HG02970 (cell line): Measurements from ENCODE around the gene NAB2.
"Not testable (repeated sequence)": the region's sequence is repeated elsewhere in the genome, so short reads cannot be mapped to it uniquely, and the experiment has no call there.

Experiments used
- ATAC-seq: cut with Tn5 transposase; IDR thresholded peaks from one replicate; pipeline ENCODE4 v1.9.1; 2021; ENCODE audit warnings: mild to moderate bottlenecking, moderate library complexity, moderate number of reproducible peaks; ENCODE audit not compliant: unreplicated experiment, low FRiP score

Gene NAB2

DNA sequence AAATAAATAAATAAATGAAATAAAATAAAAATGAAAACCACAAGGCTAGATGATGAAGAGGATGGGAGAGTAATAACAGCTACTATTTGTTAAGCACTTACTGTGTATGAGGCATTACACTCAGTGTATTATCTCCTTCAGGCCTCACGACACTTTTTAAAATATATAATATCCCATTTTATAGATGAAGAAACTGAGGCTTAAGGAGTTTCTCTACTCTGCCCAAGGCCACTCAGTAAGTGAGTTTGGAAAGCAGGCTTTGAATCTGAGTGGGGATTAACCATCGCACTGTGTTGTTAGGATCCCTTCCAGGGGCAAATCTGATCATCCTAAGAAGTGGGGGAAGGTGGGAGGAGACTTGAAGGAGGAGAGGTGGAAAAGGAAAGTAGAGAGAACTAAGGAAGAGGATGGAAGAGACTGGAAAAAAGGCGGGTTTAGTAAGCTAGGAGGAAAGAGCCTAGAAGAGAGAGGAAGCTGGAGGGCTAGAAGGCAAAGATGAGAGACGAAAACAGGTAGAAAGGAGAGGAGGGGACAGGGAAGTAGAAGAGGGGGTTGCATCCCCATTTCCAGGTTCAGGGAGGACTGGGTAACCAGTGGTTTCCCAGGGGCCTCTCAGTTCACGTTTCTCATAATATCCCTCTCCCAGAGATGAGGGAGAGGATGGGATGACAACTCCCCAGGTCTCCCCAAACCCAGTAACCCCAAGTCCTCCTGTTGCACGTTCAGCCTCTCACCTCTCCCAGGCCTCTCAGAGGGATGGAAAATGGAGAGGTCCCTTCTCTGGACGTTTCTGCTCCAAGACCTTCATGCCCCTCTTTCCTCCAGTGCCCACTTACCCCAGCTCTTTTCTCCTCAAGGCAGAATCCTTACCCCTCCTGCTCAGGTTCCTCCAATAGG lies 20.5 kb downstream of the NAB2 start:
- no peak for ATAC-seq

DNA sequence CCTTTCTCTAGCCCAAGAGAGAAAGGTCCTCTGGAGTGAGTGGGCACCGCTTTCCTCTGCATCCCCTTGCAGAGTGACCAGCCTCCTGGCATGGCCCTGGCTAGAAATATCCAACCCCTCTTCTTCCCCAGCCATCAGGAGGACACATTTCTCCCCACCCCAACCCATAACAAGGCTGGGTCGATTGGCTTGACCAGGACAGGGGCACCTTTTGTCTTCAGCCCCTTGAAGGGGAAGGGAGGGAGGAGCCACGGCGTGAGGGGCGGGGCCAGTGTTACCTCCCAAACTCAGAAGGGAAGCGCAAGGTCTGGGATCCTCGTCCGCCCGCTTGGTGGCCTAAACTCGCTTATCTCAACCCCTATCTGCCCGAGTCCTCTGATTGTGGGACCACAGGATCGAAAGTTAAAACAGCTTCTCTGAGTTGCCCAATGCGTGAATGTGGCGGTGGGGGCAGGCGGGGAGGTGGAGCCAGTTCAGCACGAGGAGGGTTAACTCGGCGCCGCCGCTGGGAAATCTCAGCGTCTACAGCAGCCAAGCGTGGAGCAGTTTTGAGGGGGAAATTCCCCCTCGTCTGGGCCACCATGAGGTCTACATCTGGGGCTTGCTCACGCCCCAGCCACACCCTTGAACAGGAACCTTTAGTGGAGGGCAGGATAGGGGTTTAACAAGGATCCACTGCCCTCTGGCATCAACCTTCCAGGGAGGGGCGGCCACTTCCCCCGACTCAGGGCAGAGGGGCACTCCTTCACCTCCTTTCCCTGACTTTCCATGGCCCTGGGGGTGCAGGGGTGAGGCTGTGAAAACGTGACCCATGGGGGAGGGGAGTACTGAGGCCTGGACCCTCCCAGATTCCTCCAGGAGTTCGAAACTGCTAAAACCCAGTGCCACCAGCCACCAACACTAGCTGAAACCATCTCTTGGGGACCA lies 21.5 kb downstream of the NAB2 start:
- ATAC-seq, result peak; percentile 33

DNA sequence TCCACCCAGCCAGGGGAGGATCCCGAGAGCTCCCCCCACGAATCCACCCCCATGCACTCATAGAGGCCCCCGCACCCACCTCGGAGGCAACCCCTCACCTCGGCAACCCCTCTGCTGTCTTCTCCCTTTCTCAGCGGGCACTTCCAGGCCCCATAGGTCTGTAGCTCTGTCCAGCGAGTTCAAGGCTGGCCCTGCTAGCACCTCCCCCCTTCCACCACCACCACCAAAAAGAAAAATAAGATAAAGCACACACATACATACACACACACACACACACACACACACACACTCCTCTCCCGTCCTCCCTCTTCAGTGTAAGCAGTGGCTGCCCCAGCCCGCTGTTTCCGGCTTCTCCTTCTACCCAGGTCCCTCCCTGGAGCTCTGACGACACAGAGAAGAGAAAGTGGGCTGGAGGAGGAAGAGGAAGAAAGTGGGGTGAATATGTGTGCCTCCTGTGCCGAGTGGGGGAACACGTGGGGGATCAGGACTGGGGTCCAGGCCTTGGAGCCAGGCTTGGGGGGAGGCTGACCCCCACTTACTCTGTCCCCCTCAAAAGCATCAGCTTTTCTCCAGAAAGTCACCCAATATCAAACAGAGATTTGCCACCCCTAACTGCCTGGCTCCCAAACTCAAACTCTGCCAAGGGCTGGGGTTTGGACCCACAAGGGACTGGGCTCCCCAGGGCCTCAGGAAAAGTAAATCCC lies 22.3 kb downstream of the NAB2 start, which contains the start of gene STAT6:
Gene STAT6, minus strand, starts transcription at position 332 of the 704 bp plus-strand sequence. CDS start 3,084 bp downstream, outside the sequence.
- peak; percentile 39 for ATAC-seq

DNA sequence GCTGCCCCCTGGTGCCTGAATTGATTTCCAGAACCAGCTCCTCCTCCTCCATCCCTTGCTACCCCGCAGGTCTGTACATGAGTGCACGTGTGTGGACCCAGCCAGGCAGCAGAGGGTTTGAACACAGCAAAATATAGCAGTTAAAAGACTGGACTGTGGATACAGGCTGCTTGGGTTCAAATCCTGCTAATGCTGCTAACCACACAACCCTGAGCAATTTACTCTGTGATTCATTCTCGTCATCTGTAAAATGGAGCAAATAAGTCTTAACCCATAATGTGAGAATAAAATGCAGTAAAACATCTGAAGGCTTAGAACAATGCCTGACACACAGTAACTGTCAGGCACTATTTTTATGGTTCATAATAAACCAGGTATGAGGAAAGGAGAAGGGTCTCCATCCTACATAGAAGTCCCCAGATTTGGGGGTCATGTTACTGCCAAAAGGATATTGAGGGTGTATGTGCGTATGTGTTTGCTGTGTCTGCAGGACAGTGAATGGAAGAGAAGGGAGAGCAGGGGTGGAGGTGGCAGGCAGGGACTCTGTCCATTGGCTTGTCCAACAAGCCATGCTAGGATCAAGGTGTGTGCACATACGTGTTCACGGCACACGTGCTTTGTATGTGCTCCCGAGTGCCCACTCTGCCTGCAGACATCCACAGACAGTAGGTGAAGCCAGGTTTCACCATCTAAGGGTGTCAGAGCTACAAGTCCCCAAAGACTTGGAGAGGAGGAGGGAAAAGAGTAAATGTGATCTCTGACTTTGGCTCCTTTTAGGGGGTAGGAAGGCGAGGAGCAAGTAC lies 23.8 kb downstream of the NAB2 start:
- no peak for ATAC-seq

DNA sequence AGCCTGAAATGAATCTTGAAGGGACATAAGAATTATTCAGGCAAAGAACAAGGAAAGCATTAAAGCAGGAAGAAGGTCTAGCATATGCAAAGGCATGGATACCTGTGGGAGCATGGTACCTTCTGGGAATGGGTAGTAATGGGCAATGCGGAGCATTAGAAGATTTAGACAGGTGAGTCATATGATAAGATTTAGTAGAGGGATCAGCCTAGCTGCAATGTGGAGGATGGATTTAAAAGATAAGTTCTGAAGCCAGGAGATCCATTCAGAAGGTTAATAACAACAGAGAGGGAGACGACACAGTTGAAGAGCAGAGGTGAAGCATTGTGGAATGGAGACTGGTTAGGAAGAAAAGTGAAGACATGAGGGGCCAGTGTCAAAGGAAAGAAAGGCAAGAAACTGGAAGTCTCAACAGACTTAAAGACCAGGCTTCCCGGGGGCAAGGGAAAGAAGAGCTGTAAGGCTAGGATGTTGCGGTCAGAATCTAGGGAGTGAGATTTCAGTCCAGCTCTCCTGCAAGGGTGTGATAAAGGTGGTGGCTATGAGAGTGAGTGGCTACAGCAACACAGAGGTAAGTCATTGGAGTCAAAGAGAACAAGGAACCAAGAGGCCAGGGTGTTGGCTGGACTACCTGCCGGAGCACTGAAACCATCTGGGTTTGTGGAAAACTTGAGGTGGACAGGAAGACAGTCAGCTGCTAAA lies 27.8 kb downstream of the NAB2 start:
- ATAC-seq, result no peak

DNA sequence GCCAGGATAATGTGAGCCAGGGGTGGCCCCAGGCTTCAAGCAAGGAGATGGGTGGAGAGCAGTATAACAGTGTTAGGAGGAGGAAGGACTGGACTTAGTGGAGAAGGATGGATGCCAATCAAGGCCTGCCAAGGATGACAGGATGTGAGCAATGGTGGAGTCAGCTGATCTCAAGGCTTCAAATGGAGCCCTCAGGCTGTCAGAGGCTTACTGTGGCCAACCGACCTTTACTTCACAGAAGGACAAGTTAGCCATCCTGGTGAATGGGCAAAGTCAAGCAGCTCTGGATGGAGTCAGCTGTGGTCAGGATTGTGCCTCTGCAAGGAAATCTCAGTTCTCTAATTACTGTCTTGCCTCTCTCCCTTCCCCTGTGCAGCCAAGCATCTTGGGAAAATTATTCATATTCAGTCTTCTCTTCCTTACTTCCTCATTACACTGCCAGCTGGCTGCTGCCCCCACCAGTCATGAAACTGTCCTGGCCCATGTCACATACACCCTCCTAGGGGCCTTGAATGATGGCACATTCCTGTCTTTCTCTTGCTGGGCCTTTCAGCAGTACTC lies 29.9 kb downstream of the NAB2 start:
- no peak for ATAC-seq

DNA sequence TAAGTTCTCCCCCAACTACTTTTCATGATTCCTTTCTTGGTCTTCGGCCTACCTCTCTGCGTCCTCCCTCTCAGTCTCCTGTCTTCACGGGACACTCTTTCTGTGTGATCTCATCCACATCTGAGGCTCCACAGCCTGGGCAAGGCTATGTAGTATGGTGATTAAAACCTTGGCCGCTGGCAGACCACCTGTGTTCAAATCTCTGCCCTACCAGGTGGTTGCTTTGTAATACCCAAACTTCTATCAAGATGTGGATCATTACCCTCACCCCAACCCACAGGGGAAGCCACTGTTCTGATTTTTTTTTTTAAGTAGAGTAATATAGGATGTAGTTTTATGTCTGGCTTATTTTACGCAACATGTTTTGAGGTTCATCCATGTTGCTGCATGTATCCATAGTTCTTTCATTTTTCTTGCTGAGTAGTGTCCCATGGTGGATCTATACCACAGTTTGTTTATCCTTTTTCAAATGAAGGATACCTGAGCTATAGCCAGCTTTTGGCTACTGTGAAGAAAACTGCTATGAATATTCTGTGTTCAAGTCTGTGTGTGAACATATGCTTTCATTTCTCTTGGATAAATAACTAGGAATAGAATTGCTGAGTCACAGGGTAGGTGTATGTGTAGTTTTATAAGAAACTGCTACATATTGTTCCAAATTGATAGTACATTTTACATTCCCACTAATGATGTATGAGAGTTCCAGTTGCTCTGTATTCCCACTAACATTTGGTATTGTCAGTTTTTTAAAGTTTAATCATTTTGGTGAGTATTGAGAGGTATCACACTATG lies 30.6 kb downstream of the NAB2 start:
- ATAC-seq, result no peak

DNA sequence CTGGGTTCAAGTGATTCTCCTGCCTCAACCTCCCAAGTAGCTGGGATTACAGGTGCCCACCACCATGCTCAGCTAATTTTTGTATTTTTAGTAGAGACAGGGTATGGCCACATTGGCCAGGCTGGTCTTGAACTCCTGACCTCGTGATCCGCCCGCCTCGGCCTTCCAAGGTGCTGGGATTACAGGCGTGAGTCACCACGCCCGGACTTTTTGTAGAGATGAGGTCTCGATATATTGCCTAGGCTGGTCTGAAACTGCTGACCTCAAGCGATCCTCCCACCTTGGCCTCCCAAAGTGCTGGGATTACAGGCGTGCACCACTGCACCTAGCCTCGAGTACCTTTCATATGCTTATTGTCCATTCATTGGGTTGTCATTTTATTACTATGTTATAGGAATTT lies 31.8 kb downstream of the NAB2 start:
- ATAC-seq, result not testable (repeated sequence)

DNA sequence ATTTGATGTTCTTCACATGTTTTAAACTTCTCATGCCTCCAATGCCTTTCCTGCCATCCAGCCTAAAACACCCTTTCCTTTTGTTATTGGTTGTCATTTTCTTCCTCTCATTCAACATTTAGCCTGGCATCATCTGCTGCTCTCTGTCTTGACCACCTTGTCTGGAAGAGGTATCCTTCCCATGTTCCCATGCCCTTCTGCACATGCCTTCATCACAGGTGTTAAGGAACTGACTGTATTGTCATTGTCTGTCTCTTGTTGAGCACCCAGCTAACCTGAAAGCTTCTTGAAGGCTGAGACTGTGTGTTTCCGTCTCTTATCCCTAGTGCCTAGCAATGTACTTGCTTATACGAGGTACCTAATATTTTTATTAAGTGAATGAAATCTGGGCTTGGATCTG lies 34.9 kb downstream of the NAB2 start:
- ATAC-seq, result no peak

DNA sequence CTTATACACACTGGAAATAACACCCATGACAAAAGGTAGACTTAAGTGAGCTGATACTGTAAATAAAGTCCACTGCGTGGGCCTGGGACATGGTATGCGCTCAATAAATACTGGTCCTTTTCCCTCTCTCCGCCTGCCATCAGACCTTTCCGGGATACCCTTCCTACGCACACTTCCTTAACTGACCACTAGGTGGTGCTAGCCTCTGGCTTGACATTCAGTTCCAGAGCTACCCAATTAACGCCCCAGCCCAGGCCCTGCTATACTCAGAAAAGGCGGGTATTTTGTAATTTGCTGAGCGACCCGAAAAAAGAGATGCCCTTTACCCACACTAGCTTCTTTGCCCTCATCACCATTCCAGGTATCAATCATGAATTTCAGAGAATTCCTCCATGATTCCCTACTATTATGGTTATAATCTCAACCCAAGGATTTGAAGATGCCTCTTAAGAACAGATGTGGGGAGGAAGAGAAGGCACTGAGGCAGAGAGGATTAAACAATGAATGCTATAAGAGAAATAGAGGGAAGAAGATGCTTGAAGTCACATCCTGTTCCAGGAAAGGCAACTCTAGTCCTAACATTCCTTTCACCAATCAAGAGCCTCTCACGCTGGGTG lies 35.5 kb downstream of the NAB2 start:
- no peak for ATAC-seq

DNA sequence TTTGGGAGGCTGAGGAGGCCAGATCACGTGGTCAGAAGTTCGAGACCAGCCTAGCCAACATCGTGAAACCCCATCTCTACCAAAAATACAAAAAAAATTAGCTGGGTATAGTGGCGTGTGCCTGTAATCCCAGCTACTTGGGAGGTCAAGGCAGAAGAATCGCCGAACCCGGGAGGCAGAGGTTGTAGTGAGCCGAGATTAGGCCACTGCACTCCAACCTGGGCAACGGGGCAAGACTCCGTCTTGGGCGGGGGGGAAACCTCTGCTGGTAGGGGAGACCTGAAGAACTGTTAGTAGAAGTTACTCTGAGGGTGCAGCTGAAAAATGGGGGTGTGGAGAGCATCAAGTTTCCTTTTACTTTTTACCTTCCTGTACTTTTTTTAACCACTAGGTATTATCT lies 37.1 kb downstream of the NAB2 start:
- ATAC-seq, result no peak

DNA sequence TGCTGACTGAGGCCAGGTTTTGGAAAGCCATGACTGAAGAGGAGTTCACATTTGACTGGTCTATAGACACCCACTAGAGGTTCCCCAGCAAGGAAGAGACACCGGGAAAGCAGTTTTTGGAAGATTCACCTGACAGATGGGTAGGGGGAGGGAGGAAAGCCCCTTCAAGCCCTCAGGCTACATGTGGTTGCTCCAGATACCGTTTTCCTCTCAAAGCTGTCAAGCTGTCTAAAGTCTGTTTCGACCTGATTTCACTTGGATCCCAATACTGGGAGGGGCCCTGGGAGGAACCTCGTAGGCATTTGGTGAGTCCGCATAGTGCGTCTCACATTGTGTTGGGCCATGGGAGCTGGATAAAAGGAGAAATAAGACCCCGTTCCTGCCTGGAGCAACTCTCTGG lies 37.6 kb downstream of the NAB2 start:
- ATAC-seq, result no peak

DNA sequence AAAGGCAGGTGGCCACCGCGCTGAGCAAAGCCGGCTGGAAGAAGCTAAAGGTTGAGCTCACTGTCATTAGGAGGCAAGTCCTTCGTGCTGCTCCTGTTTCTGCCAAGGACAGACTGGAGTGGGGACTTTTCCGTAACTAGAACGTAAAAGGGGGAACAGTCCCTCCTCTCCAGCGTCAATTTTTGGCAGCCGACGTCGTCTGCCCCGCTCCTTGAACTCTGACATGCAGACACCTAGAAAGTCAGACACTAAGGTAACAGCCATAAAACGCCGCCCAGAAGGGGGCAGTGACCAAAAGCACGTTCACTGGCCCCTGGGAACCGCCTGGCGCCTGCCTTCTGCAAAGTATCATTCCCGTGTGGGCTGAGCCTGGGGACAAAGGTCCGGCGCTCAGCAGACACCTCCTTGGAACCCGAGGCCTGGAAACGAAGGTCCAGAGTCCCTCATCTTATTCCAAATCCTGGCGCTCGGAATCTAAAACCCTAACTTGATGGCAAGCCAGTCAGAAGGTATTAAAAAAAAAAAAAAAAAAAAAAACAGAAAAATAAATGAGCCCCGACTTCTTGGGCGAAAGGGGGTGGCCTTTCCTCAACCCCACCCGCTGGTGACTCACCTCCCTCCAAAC lies 38.3 kb downstream of the NAB2 start:
- ATAC-seq, result no peak

DNA sequence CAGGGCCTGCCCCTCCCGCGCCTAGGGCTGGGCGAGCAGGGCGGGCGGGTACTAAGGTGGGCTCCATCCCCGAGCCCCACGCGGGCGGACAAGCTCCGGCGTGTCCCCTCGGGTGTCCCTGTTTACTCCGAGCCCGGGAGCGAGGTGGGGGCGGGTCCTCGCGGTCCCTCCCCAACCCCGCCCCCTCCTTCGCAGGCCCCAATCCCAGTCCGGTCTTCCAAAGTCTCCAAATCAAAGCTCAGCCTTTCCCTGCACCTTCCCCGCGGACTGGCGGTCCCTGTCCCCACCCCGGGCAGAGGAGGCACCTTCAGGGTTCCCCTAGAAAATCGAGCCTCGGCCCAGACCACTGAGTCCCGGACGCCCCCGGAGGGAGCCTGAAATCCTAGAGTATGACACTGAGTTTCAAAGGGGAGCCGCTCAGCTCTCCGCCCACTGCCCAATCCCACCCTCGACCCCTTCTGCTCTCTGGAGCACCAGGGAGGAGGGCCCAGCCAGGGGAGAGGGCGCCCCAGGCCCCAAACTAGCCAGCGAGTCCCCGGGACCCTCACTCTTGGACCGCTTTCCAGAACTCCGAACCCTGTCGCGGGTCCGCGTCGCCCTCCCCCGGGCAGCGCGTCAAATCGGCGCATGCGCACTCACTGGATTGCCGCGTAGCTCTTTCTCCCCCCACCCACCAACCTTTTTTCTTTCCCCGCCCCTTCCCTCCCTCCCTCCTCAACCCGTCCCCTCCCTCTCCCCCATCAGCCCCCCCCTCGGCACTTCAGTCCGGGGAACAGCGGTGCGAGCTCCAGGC lies 39.0 kb downstream of the NAB2 start, which contains the start of gene LRP1:
Gene LRP1, plus strand, starts transcription at position 758 of the 793 bp plus-strand sequence. CDS start 482 bp downstream, outside the sequence.
- no peak for ATAC-seq

DNA sequence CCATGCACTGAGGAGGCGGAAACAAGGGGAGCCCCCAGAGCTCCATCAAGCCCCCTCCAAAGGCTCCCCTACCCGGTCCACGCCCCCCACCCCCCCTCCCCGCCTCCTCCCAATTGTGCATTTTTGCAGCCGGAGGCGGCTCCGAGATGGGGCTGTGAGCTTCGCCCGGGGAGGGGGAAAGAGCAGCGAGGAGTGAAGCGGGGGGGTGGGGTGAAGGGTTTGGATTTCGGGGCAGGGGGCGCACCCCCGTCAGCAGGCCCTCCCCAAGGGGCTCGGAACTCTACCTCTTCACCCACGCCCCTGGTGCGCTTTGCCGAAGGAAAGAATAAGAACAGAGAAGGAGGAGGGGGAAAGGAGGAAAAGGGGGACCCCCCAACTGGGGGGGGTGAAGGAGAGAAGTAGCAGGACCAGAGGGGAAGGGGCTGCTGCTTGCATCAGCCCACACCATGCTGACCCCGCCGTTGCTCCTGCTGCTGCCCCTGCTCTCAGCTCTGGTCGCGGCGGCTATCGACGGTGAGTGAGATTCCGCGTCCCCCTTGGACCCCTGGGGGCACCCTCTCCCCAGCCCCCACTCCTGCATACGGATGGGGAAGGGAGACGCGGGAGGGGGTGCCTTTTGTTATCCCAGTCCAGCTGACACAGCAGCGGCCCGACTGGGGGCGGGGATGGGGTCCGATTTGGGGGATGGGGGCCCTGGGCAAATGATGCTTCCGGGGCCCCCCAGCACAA lies 39.8 kb downstream of the NAB2 start:
- ATAC-seq, result no peak
